Right atrium auricular region (tissue), 2 donors: ENCODE results near the gene TDO2. TPM values are rescaled to one million over a fixed set of nuclear protein-coding genes. Genes with fewer than 3 reads are reported as not detected.
A peak's percentile ranks its signal among the peaks of the same experiment; 100 is the strongest.

Experiments
- DNase-seq: peaks from one replicate; pipeline ENCODE4 v3.0.0-alpha.2; 2019; ENCODE audit warnings: low spot score
- H3K27ac ChIP-seq, 2 donors: fragments of 200-600 bp; sonication (generic); 1 replicate in 1 of 2; 2 replicates in 1 of 2; pipeline ENCODE4 v1.5.1; 2016 to 2019
- H3K27me3 ChIP-seq, 2 donors: fragments of 200-600 bp; sonication (generic); one replicate each; pipeline versions ENCODE4 v1.5.1 to v1.6.0; 2017 to 2019
- H3K36me3 ChIP-seq: fragments of 200-600 bp; sonication (generic); one replicate; pipeline ENCODE4 v1.5.1; 2016
- H3K4me1 ChIP-seq, 2 donors: fragments of 200-600 bp; sonication (generic); one replicate each; pipeline versions ENCODE4 v1.5.1 to v1.6.0; 2017 to 2019
- H3K4me3 ChIP-seq, 2 donors: fragments of 200-600 bp; sonication (generic); 1 replicate in 1 of 2; 2 replicates in 1 of 2; pipeline ENCODE4 v1.5.1; 2017 to 2019; ENCODE audit warnings: mild to moderate bottlenecking in 1 of 2, moderate library complexity in 1 of 2
- H3K9me3 ChIP-seq, 2 donors: fragments of 200-600 bp; sonication (generic); one replicate each; pipeline ENCODE4 v1.5.1; 2019
- CTCF ChIP-seq, 2 donors: fragments of 200-600 bp; sonication (generic); IDR thresholded peaks; one replicate each; pipeline ENCODE4 v1.5.1; 2019; ENCODE audit warnings: antibody characterized with exemption in 2 of 2
- total RNA-seq, 2 donors: library from RNA; depleted of rRNA; stranded (reverse); fragments of >200 nt; gene quantifications; one replicate each; pipeline ENCODE4 v1.1.0, GENCODE V29; 2016

TDO2 gene
- total RNA-seq, 2 donors from 2014 or later, result not detected

DNA sequence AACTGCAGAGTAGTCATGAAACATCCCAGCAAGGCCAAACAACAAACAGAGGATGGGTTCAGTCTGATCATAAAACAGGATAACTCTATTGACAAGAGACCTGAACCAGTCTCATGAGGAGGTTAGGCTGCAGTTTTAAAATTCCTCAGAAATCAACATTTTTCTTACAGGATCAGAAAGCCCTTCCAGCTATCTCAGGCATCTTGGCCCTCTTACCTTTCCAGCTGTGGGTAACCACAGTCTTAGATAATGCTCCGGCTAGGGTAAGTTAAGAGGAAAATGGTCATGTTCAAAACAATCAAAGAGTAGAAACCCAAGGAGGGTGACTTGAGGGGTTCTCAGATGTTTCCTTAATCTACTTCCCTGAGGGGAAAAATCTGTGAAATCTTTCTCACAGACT is 45.0 kb downstream of the TDO2 start:
- H3K36me3 ChIP-seq, result no peaks in the 10 kb centered on the region
- H3K27me3 ChIP-seq, result no peaks in the 10 kb centered on the region
- no peaks in the 10 kb centered on the region for H3K9me3 ChIP-seq
- H3K4me1 ChIP-seq, result no peaks in the 10 kb centered on the region
- no peak overlapping the region for H3K27ac ChIP-seq
- TF ChIP-seq CTCF (IDR thresholded peaks at IDR 0.05), result no peak
- no peak overlapping the region for H3K4me3 ChIP-seq
- DNase-seq, result no peak

- Histone ChIP-seq H3K36me3 (no peaks in the 10 kb centered on the region), H3K9me3 (no peaks in the 10 kb centered on the region), H3K27me3 (no peaks in the 10 kb centered on the region), H3K4me1 (peaks cover 0 to 5% of the 10 kb centered on the region in 2 donors), H3K4me3 (no peak overlapping the region), H3K27ac (no peak overlapping the region)
- DNase-seq, result no peak
- no peak for TF ChIP-seq CTCF (IDR thresholded peaks at IDR 0.05)
Measured at GRCh38 chr4:155950461-155950860, 47.0 kb downstream of the TDO2 start.

GRCh38 chr4:155952501-155952901 is 49.0 kb downstream of the TDO2 start:
- peaks cover 0 to 5% of the 10 kb centered on the region in 2 donors for H3K4me1 ChIP-seq
- no peak for TF ChIP-seq CTCF (IDR thresholded peaks at IDR 0.05)
- H3K36me3 ChIP-seq, result no peaks in the 10 kb centered on the region
- peak overlapping the region; percentile 96 to 99 for H3K27ac ChIP-seq
- no peak for DNase-seq
- H3K27me3 ChIP-seq, result no peaks in the 10 kb centered on the region
- no peaks in the 10 kb centered on the region for H3K9me3 ChIP-seq
- H3K4me3 ChIP-seq, result peak overlapping the region; percentile 80 to 88

- H3K27me3 ChIP-seq, result no peaks in the 10 kb centered on the region
- peak; percentile 53 to 76 for TF ChIP-seq CTCF (IDR thresholded peaks at IDR 0.05)
- H3K4me1 ChIP-seq, result peaks cover 0 to 5% of the 10 kb centered on the region in 2 donors
- H3K9me3 ChIP-seq, result no peaks in the 10 kb centered on the region
- peak within 1 kb of the TSS; percentile 80 to 88 for H3K4me3 ChIP-seq
- no peaks in the 10 kb centered on the region for H3K36me3 ChIP-seq
- peak; percentile 69 for DNase-seq
- peak within 1 kb of the TSS; percentile 96 to 99 for H3K27ac ChIP-seq
Measured at GRCh38 chr4:155953151-155954117, 49.9 kb downstream of the TDO2 start, which contains the start of gene CTSO. TSS of gene CTSO (minus strand) at chr4:155953866. CDS start at chr4:155953847, 19 bp downstream.

DNA sequence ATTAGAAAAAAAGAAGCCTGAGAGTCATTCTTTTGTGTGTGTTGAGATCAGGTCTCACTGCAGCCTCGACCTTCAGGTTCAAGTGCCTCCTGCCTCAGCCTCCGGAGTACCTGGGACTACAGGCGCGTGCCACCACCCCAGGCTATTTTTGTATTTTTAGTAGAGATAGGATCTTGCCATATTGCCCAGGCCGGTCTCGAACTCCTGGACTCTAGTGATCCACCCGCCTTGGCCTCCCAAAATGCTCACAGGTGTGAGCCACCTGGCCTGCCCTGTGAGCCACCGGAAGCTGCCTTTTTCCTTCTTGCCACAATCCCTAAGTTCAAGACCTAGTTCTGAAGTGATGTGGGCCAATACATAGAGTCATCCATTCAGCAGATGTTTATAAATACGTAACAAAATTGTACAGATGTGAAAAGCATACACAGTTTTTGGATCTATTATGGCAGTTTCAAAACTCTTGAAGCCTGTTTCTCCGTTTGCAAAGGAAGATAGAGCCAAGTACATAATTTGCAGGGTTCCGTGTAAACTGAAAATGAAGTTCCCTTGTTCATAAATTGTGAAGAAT is 50.7 kb downstream of the TDO2 start:
- Histone ChIP-seq H3K27me3 (no peaks in the 10 kb centered on the region), H3K36me3 (no peaks in the 10 kb centered on the region), H3K4me3 (peak overlapping the region; percentile 80 to 88), H3K27ac (peak overlapping the region; percentile 96 to 99), H3K9me3 (no peaks in the 10 kb centered on the region), H3K4me1 (peaks cover 0 to 5% of the 10 kb centered on the region in 2 donors)
- DNase-seq, result no peak
- no peak for TF ChIP-seq CTCF (IDR thresholded peaks at IDR 0.05)
